ENCODE measurements around the gene FCHSD2. TPM values are rescaled to one million over a fixed set of nuclear protein-coding genes. Genes with fewer than 3 reads are reported as not detected.

Gene FCHSD2
- total RNA-seq, 2 donors from 2014 or later: 56.5 to 75.3 TPM

DNA sequence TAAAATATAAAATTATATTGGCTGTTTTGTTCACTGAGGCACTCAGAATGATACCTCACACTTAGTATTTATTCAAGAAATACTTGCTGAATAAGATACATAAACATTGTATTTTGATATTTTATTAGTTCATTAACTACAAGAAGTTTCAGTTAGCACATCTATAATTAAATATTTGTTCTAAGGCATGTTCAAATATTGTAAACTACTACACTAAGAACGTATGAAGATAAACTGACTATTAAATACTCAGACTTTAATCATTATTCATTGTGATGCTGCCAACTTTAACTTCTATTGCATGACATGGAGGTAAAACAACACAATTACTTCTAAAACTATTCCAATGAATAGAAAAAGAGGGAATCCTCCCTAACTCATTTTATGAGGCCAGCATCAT, 198.5 kb downstream of the FCHSD2 start:
- no peak overlapping the region for H3K4me3 ChIP-seq
- ATAC-seq (ENCODE audit: insufficient number of reproducible peaks, low FRiP score, low read depth): no peak
- no peaks in the 10 kb centered on the region for H3K27me3 ChIP-seq (replicated peaks; ENCODE audit: insufficient read depth)
- no peaks in the 10 kb centered on the region for H3K9me3 ChIP-seq
- no peak for TF ChIP-seq CTCF (IDR thresholded peaks at IDR 0.05)
- H3K27ac ChIP-seq: no peak overlapping the region
- no peak for DNase-seq (ENCODE audit: low spot score)
- peaks cover 6 to 11% of the 10 kb centered on the region in 2 donors for H3K4me1 ChIP-seq (ENCODE audit: control insufficient read depth in 1 of 2, low read depth in 2 of 2)
- H3K36me3 ChIP-seq: no peaks in the 10 kb centered on the region

DNA sequence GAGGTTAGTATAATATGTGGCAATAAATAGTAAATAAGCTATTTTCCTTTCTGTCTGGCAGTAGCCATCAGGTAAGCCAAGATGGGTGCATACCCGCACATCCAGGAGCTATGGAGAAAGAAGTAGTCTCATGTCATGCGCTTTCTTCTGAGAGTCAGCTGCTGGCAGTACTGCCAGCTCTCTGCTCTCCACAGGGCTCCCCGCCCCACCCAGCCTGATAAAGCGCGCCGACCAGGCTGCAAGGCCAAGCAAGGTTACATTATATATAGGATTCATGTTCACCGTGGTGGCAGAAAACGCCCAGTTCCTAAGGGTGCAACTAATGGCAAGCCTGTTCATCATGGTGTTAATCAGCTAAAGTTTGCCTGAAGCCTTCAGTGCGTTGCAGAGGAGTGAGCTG, 201.7 kb downstream of the FCHSD2 start:
- no peaks in the 10 kb centered on the region for H3K9me3 ChIP-seq
- DNase-seq (ENCODE audit: low spot score): no peak
- TF ChIP-seq CTCF (IDR thresholded peaks at IDR 0.05): no peak
- ATAC-seq (ENCODE audit: insufficient number of reproducible peaks, low FRiP score, low read depth): no peak
- no peak overlapping the region for H3K27ac ChIP-seq
- no peaks in the 10 kb centered on the region for H3K27me3 ChIP-seq (replicated peaks; ENCODE audit: insufficient read depth)
- no peaks in the 10 kb centered on the region for H3K36me3 ChIP-seq
- H3K4me3 ChIP-seq: no peak overlapping the region
- peaks cover 25 to 41% of the 10 kb centered on the region in 2 donors for H3K4me1 ChIP-seq (ENCODE audit: control insufficient read depth in 1 of 2, low read depth in 2 of 2)

DNA sequence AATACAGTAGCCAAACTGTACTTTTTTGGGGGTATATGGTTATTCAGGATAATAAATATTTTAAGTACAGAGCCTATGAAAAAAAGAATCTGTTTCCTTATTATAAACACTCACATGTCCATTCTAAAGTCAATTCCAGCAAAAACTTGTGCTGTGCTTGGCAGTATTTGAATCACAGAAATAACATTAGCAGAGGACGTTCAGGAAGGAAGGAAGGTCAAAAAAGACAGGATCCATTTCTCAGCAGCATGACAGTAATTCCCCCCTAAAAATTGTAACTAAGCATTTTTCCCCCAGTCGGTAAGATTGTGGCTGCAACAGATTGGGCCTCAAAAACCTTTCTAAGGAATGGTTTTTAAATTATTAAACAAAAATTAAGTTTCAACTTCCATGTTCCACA, 203.1 kb downstream of the FCHSD2 start:
- Histone ChIP-seq H3K4me3 (no peak overlapping the region), H3K4me1 (ENCODE audit: control insufficient read depth in 1 of 2, low read depth in 2 of 2) (peaks cover 33 to 55% of the 10 kb centered on the region in 2 donors), H3K27ac (peak overlapping the region in 1 of 2 donors; percentile 30), H3K9me3 (no peaks in the 10 kb centered on the region), H3K27me3 (replicated peaks; ENCODE audit: insufficient read depth) (no peaks in the 10 kb centered on the region), H3K36me3 (no peaks in the 10 kb centered on the region)
- TF ChIP-seq CTCF (IDR thresholded peaks at IDR 0.05): no peak
- ATAC-seq (ENCODE audit: insufficient number of reproducible peaks, low FRiP score, low read depth) (no peak), DNase-seq (ENCODE audit: low spot score) (no peak)

GRCh38 chr11:72937439-72937838, 204.7 kb downstream of the FCHSD2 start:
- Histone ChIP-seq H3K4me1 (ENCODE audit: control insufficient read depth in 1 of 2, low read depth in 2 of 2) (peaks cover 33 to 55% of the 10 kb centered on the region in 2 donors), H3K4me3 (no peak overlapping the region), H3K27me3 (replicated peaks; ENCODE audit: insufficient read depth) (no peaks in the 10 kb centered on the region), H3K36me3 (no peaks in the 10 kb centered on the region), H3K9me3 (no peaks in the 10 kb centered on the region), H3K27ac (no peak overlapping the region)
- no peak for ATAC-seq (ENCODE audit: insufficient number of reproducible peaks, low FRiP score, low read depth)
- TF ChIP-seq CTCF (IDR thresholded peaks at IDR 0.05): no peak
- no peak for DNase-seq (ENCODE audit: low spot score)

- Histone ChIP-seq H3K4me3 (peak overlapping the region; percentile 44), H3K9me3 (no peaks in the 10 kb centered on the region), H3K4me1 (ENCODE audit: control insufficient read depth in 1 of 2, low read depth in 2 of 2) (peaks cover 33 to 60% of the 10 kb centered on the region in 2 donors), H3K27me3 (replicated peaks; ENCODE audit: insufficient read depth) (no peaks in the 10 kb centered on the region), H3K36me3 (no peaks in the 10 kb centered on the region), H3K27ac (peak overlapping the region; percentile 41 to 56)
- DNase-seq (ENCODE audit: low spot score) (no peak), ATAC-seq (ENCODE audit: insufficient number of reproducible peaks, low FRiP score, low read depth) (no peak)
- TF ChIP-seq CTCF (IDR thresholded peaks at IDR 0.05): no peak
These were observed 206.4 kb downstream of the FCHSD2 start for GRCh38 chr11:72935700-72936099.

All from thoracic aorta (tissue), 2 donors.